Activated naive CD8-positive, alpha-beta T cell treated with anti-CD3 and anti-CD28 coated beads for 36 hours (primary cell): ENCODE results near the gene ABCC2. TPM values are rescaled to one million over a fixed set of nuclear protein-coding genes. Genes with fewer than 3 reads are reported as not detected.

ENCODE experiments used
- total RNA-seq, 2 experiments: library from RNA; stranded (reverse); gene quantifications; one replicate each; pipeline ENCODE4 v1.2.3, GENCODE V29; 2021

Gene ABCC2
- total RNA-seq, 2 experiments from 2014 or later, result 0.70 to 0.99 TPM

Other genes with a start within 250 kb of the ABCC2 start
- gene NKX2-3, start 249.7 kb upstream of the ABCC2 start, total RNA-seq, result not detected
- gene SLC25A28, start 162.2 kb upstream of the ABCC2 start, total RNA-seq, result 10 to 100 TPM; 51.9 to 54.9 TPM
- gene ENTPD7, start 123.1 kb upstream of the ABCC2 start, total RNA-seq, result 1 to 10 TPM; 4.4 to 5.2 TPM
- gene COX15, start 50.5 kb upstream of the ABCC2 start, total RNA-seq, result 10 to 100 TPM; 39.2 to 42.0 TPM
- gene CUTC, start 50.4 kb upstream of the ABCC2 start, total RNA-seq, result 10 to 100 TPM; 36.1 to 38.1 TPM
- gene DNMBP, start 227.3 kb downstream of the ABCC2 start, total RNA-seq, result 1 to 10 TPM; 2.2 to 2.3 TPM